ENCODE measurements around the gene CAMK2A. TPM values are rescaled to one million over a fixed set of nuclear protein-coding genes. Genes with fewer than 3 reads are reported as not detected.

The CAMK2A gene
- total and polyA plus RNA-seq, 2 experiments from 2014 or later: 0.18 TPM; not detected in 1

DNA sequence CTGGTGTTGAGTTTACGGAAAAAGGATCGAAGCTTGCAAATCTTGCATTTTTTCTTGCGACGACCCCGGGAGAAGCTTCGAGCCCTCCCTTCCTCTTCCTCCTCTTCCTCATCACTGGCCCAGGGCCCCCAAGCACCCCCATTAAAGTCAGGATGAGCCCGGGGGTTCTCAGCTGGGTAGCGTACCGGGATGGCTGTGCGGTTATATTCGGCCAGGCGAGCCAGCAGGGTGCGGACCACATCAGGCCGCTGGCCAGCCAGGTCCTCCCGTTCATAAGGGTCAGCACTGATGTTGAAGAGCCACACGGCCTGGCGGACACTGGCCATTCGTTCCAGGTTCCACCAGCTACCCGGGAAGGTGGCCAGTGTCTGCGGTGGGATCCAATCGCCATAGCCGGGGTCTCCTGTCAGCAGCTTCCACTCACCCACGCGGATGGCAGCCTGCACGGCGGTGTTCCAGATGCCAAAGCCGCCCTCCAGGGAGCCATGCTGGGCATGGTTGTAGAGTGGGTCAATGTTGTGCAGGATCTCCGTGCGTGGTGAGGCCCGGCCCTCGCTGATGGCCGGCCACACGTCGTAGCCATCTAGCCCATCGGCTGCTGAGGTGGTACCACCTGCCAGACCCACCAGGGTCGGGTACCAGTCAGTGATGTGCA, 7.8 kb upstream of the CAMK2A start:
- H3K4me3 Mint-ChIP-seq: no peak overlapping the region
- Histone ChIP-seq H3K27me3 (ENCODE audit: insufficient read depth) (peaks cover 12% of the 10 kb centered on the region), H3F3A (replicated peaks; ENCODE audit: low read depth) (no peaks in the 10 kb centered on the region), H3K79me2 (replicated peaks; ENCODE audit: insufficient read depth) (no peaks in the 10 kb centered on the region), H3K4me2 (no peak overlapping the region), H4K20me1 (replicated peaks; ENCODE audit: insufficient read depth) (no peaks in the 10 kb centered on the region), H3K4me3 (no peak overlapping the region), H3K4me1 (ENCODE audit: insufficient read depth) (peaks cover 13% of the 10 kb centered on the region), H3K27ac (ENCODE audit: low read depth) (no peak overlapping the region), H3K9me2 (ENCODE audit: insufficient read depth) (no peaks in the 10 kb centered on the region), H3K36me3 (ENCODE audit: insufficient read depth) (no peaks in the 10 kb centered on the region), H2AFZ (no peak overlapping the region)
- peaks cover 20% of the 10 kb centered on the region for H3K27me3 Mint-ChIP-seq (ENCODE audit: insufficient read depth, low read depth, poor library complexity)
- no peak overlapping the region for H3K27ac Mint-ChIP-seq
- H3K9me3 Mint-ChIP-seq: no peaks in the 10 kb centered on the region; the same call in 2 of the 3 replicates
- H3K36me3 Mint-ChIP-seq (ENCODE audit: low read depth): no peaks in the 10 kb centered on the region
- ATAC-seq (no peak), DNase-seq (ENCODE audit: low spot score) (no peak)
- TF ChIP-seq, protein P1, sequence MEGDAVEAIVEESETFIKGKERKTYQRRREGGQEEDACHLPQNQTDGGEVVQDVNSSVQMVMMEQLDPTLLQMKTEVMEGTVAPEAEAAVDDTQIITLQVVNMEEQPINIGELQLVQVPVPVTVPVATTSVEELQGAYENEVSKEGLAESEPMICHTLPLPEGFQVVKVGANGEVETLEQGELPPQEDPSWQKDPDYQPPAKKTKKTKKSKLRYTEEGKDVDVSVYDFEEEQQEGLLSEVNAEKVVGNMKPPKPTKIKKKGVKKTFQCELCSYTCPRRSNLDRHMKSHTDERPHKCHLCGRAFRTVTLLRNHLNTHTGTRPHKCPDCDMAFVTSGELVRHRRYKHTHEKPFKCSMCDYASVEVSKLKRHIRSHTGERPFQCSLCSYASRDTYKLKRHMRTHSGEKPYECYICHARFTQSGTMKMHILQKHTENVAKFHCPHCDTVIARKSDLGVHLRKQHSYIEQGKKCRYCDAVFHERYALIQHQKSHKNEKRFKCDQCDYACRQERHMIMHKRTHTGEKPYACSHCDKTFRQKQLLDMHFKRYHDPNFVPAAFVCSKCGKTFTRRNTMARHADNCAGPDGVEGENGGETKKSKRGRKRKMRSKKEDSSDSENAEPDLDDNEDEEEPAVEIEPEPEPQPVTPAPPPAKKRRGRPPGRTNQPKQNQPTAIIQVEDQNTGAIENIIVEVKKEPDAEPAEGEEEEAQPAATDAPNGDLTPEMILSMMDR (conservative IDR thresholded peaks at IDR 0.05; ENCODE audit: low read depth in 2 of 2): no peak
- TF ChIP-seq JUNB (IDR thresholded peaks at IDR 0.05; ENCODE audit: unreplicated experiment): no peak
- TF ChIP-seq EZH2 (IDR thresholded peaks at IDR 0.05; ENCODE audit: low read depth, unreplicated experiment): no peak
- TF ChIP-seq POLR2AphosphoS5 (IDR thresholded peaks at IDR 0.05; ENCODE audit: low read depth): no peak
- TF ChIP-seq CREB1 (CRISPR knock-in tag; IDR thresholded peaks at IDR 0.05; ENCODE audit: low read depth): no peak
- no peak for TF ChIP-seq ZNF331 (CRISPR knock-in tag; IDR thresholded peaks at IDR 0.05; ENCODE audit: low read depth)
- no peak for TF ChIP-seq ZNF114 (CRISPR knock-in tag; IDR thresholded peaks at IDR 0.05)
- H3K4me1 Mint-ChIP-seq: peaks cover 31% of the 10 kb centered on the region

DNA sequence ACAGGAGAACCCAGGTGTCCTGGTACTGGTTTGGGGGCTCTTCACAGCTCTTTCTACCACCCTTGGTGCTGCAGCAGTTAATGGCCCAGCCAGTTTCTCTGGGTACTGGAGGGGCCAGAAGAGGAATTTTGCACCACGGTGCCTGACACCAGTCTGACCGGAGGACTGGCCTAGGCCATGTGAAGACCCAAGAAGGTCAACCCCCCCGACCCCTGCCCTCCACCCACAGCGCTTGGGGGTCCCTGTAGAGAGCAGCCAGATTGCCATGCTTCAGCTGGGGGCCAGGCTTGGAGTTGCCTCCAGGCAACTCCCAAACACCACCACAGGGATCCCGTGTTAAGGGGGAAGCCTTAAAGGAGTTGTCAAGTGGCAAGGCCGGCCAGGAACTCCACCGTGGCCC, 6.9 kb upstream of the CAMK2A start:
- no peaks in the 10 kb centered on the region for H3K36me3 Mint-ChIP-seq (ENCODE audit: low read depth)
- H3K4me1 Mint-ChIP-seq: peaks cover 28% of the 10 kb centered on the region
- DNase-seq (ENCODE audit: low spot score) (no peak), ATAC-seq (no peak)
- no peak overlapping the region for H3K4me3 ChIP-seq
- H3K27me3 Mint-ChIP-seq (ENCODE audit: insufficient read depth, low read depth, poor library complexity): peaks cover 18% of the 10 kb centered on the region
- no peak overlapping the region for H3K4me3 Mint-ChIP-seq
- no peaks in the 10 kb centered on the region for H3F3A ChIP-seq (replicated peaks; ENCODE audit: low read depth)
- TF ChIP-seq EZH2phosphoT487 (IDR thresholded peaks at IDR 0.05; ENCODE audit: unreplicated experiment) (no peak), POLR2AphosphoS5 (IDR thresholded peaks at IDR 0.05; ENCODE audit: low read depth) (no peak), EZH2 (IDR thresholded peaks at IDR 0.05; ENCODE audit: low read depth, unreplicated experiment) (no peak), NANOG (IDR thresholded peaks at IDR 0.05; ENCODE audit: borderline replicate concordance) (no peak)
- TF ChIP-seq, protein P1 (conservative IDR thresholded peaks at IDR 0.05; ENCODE audit: low read depth in 2 of 2): no peak
- no peaks in the 10 kb centered on the region for H3K79me2 ChIP-seq (replicated peaks; ENCODE audit: insufficient read depth)
- no peak overlapping the region for H2AFZ ChIP-seq
- peaks cover 9% of the 10 kb centered on the region for H3K4me1 ChIP-seq (ENCODE audit: insufficient read depth)
- no peak overlapping the region for H3K4me2 ChIP-seq
- H3K9me3 Mint-ChIP-seq: no peaks in the 10 kb centered on the region; the same call in 2 of the 3 replicates
- H3K9me2 ChIP-seq (ENCODE audit: insufficient read depth): no peaks in the 10 kb centered on the region
- peaks cover 7% of the 10 kb centered on the region for H3K27me3 ChIP-seq (ENCODE audit: insufficient read depth)
- no peak overlapping the region for H3K27ac ChIP-seq (ENCODE audit: low read depth)
- H3K36me3 ChIP-seq (ENCODE audit: insufficient read depth): no peaks in the 10 kb centered on the region
- H4K20me1 ChIP-seq (replicated peaks; ENCODE audit: insufficient read depth): no peaks in the 10 kb centered on the region
- no peak overlapping the region for H3K27ac Mint-ChIP-seq
